ENCODE measurements around the gene KLHL3. TPM values are rescaled to one million over a fixed set of nuclear protein-coding genes. Genes with fewer than 3 reads are reported as not detected.

Gene KLHL3
- total RNA-seq, 6 experiments from 2014 or later = 0.25 to 1.3 (median 0.53) TPM

DNA sequence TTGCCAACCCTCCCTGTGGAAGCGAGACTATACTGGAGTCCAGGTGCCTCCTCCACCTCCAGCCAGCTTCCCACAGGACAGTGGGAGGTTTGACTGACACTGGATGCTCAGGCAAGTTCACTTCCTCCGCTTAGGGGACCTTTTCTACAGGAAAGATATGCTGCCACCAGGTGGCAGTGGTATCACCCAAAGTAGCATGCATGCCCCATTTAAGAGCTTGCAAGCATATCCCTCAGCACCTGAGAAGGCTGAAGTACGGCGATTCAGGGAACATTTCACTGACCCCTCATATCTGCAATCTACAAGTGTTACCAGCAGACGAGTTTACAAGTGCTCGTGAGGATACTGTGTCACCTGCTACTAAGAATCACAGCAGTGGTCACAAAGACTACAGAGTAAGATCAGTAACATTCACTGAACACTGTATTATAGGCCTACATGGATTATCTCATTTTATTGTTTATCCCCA, 75.5 kb downstream of the KLHL3 start:
- peak; percentile 45 for DNase-seq
- Mint-ChIP-seq H3K27ac (no peak overlapping the region), H3K4me1 (ENCODE audit: low read depth) (no peaks in the 10 kb centered on the region), H3K27me3 (ENCODE audit: insufficient read depth) (peaks cover 5% of the 10 kb centered on the region), H3K4me3 (no peak overlapping the region), H3K36me3 (ENCODE audit: low read depth) (no peaks in the 10 kb centered on the region), H3K9me3 (no peaks in the 10 kb centered on the region)
- TF ChIP-seq, protein P1, sequence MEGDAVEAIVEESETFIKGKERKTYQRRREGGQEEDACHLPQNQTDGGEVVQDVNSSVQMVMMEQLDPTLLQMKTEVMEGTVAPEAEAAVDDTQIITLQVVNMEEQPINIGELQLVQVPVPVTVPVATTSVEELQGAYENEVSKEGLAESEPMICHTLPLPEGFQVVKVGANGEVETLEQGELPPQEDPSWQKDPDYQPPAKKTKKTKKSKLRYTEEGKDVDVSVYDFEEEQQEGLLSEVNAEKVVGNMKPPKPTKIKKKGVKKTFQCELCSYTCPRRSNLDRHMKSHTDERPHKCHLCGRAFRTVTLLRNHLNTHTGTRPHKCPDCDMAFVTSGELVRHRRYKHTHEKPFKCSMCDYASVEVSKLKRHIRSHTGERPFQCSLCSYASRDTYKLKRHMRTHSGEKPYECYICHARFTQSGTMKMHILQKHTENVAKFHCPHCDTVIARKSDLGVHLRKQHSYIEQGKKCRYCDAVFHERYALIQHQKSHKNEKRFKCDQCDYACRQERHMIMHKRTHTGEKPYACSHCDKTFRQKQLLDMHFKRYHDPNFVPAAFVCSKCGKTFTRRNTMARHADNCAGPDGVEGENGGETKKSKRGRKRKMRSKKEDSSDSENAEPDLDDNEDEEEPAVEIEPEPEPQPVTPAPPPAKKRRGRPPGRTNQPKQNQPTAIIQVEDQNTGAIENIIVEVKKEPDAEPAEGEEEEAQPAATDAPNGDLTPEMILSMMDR (IDR thresholded peaks at IDR 0.05) = peak; percentile 89

DNA sequence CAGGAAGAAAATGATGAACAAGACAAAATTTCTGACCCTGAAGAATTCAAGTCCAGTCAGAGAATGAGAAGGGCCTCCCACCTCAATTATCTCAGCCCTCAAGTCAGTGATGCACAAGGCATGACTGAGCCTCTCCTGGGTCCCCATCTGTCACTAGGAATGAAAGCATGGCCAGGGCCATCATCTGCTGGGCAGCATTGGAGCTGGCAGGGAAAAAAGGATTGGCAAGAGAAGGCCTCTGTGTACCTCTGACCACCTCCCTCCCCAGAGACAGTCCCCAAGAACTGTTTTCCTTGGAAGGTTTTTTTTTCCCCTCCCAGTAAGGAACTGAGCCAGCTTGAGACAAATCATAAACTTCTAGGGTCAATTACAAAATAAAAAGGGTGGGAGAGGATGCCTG, 76.7 kb downstream of the KLHL3 start:
- H3K4me1 Mint-ChIP-seq (ENCODE audit: low read depth) = no peaks in the 10 kb centered on the region
- no peak overlapping the region for H3K4me3 Mint-ChIP-seq
- H3K27me3 Mint-ChIP-seq (ENCODE audit: insufficient read depth) = peaks cover 5% of the 10 kb centered on the region; the same call in 1 of the 2 replicates
- TF ChIP-seq, protein P1 (IDR thresholded peaks at IDR 0.05) = no peak
- H3K9me3 Mint-ChIP-seq = no peaks in the 10 kb centered on the region
- H3K36me3 Mint-ChIP-seq (ENCODE audit: low read depth) = no peaks in the 10 kb centered on the region
- DNase-seq = no peak
- H3K27ac Mint-ChIP-seq = no peak overlapping the region

DNA sequence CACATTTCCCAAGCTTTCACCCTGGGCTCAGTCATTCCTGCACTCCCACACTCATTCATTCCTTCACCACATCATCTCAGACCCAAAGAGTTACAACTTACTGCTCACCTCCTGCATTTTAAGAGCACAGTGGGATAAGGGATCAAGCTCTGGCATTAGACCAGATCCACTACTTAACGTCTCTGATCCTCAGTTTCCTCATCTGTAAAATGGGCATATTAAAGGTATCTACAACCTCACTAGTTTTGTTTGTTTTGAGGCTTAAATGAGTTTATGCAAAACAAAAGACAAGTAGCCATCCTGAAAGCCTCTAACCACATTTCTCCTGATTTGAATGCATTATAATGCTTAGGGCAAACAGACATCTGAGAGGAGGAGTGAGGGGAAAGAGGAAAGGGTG, 77.6 kb downstream of the KLHL3 start:
- no peaks in the 10 kb centered on the region for H3K4me1 Mint-ChIP-seq (ENCODE audit: low read depth)
- H3K9me3 Mint-ChIP-seq = no peaks in the 10 kb centered on the region
- TF ChIP-seq, protein P1 (IDR thresholded peaks at IDR 0.05) = no peak
- no peak overlapping the region for H3K27ac Mint-ChIP-seq
- peaks cover 5% of the 10 kb centered on the region; the same call in 1 of the 2 replicates for H3K27me3 Mint-ChIP-seq (ENCODE audit: insufficient read depth)
- no peaks in the 10 kb centered on the region for H3K36me3 Mint-ChIP-seq (ENCODE audit: low read depth)
- H3K4me3 Mint-ChIP-seq = no peak overlapping the region
- DNase-seq = no peak

DNA sequence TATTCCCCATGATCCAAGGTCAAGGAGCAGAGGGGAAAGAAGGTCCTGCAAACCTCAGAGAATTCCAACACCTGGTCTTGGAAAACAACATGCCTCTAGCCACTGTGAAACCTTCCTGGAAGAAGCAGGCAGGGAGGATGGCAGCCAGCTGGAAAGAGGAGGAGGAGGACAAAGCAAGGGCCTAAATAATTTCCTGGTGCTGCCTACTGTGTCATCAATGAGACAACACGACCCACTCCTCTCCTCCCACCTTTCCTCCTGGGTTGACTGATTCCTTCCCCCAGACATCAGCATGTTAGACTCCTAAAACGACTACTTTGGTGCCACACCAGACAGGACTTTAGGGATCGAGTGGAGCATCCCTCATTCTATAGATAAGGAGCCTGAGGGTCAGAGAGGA, 78.8 kb downstream of the KLHL3 start:
- TF ChIP-seq, protein P1 (IDR thresholded peaks at IDR 0.05) = no peak
- Mint-ChIP-seq H3K27me3 (ENCODE audit: insufficient read depth) (peaks cover 5% of the 10 kb centered on the region; the same call in 1 of the 2 replicates), H3K9me3 (no peaks in the 10 kb centered on the region), H3K27ac (no peak overlapping the region), H3K4me1 (ENCODE audit: low read depth) (no peaks in the 10 kb centered on the region), H3K4me3 (no peak overlapping the region), H3K36me3 (ENCODE audit: low read depth) (no peaks in the 10 kb centered on the region)
- DNase-seq = no peak

DNA sequence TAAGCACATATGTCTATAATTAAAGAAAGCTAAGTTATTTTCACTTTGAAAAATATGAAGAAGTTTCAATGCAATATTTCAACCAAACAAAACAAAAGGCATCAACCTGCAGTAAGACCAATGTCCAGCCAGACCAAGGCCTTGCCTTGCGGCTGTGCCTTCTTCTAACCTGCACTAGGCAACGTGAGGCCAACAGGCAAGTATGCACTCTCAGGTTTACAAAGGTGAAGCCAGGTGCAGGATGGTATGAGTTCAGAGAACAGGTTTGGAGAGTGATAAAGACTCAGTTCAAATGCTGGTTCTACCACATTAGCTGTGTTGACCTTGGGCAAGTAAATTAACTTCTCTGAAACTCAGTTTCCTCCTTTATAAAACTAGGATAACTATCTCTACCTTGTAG, 79.3 kb downstream of the KLHL3 start:
- DNase-seq = no peak
- no peaks in the 10 kb centered on the region for H3K9me3 Mint-ChIP-seq
- H3K36me3 Mint-ChIP-seq (ENCODE audit: low read depth) = no peaks in the 10 kb centered on the region
- TF ChIP-seq, protein P1 (IDR thresholded peaks at IDR 0.05) = no peak
- H3K4me1 Mint-ChIP-seq (ENCODE audit: low read depth) = no peaks in the 10 kb centered on the region
- H3K4me3 Mint-ChIP-seq = no peak overlapping the region
- H3K27me3 Mint-ChIP-seq (ENCODE audit: insufficient read depth) = peaks cover 6% of the 10 kb centered on the region; the same call in 1 of the 2 replicates
- H3K27ac Mint-ChIP-seq = no peak overlapping the region

DNA sequence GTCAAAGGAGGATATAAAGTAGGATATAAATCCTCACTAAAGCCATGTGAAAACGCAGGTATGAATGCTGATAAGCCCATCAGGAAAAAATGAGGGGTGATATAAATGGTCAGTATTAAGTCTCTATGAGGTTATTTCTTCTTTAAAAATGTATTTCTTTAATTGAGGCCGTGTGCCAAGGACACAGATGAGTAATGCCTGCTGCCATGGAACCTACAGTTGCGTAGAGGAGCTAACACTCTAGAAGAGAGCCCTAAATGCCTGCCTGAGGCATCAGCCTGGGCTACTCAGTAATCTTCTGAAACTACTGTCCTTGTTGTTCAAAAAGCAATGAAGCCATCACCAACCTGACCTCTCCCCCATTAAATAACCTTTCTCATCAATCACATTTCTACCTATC, 84.9 kb downstream of the KLHL3 start:
- no peak for DNase-seq
- TF ChIP-seq, protein P1 (IDR thresholded peaks at IDR 0.05) = no peak
- Mint-ChIP-seq H3K27ac (no peak overlapping the region), H3K36me3 (ENCODE audit: low read depth) (no peaks in the 10 kb centered on the region), H3K4me1 (ENCODE audit: low read depth) (peaks cover 7% of the 10 kb centered on the region; the same call in 1 of the 2 replicates), H3K4me3 (no peak overlapping the region), H3K27me3 (ENCODE audit: insufficient read depth) (peaks cover 1% of the 10 kb centered on the region), H3K9me3 (no peaks in the 10 kb centered on the region)

Data from HFFc6 (cell line).